Gastroesophageal sphincter (tissue), 4 donors: ENCODE results near the gene AGFG2. TPM values are rescaled to one million over a fixed set of nuclear protein-coding genes. Genes with fewer than 3 reads are reported as not detected.

Experiments used
- ATAC-seq: fragments of 150-250 bp; one replicate; pipeline ENCODE4 v1.9.1; 2016; ENCODE audit warnings: mild to moderate bottlenecking, moderate library complexity
- H3K27ac ChIP-seq, 4 donors: fragments of 200-600 bp; sonication (generic) in 3 of 4; 1 replicate in 3 of 4; 2 replicates in 1 of 4; pipeline ENCODE4 v1.5.1; 2016 to 2019
- H3K27me3 ChIP-seq: fragments of 200-600 bp; sonication (generic); one replicate; pipeline ENCODE4 v1.5.1; 2019
- H3K36me3 ChIP-seq, 2 donors: fragments of 200-600 bp; sonication (generic); one replicate each; pipeline ENCODE4 v1.5.1; 2019; ENCODE audit warnings: control low read depth in 1 of 2
- H3K4me1 ChIP-seq, 3 donors: fragments of 200-600 bp; sonication (generic); 1 replicate in 2 of 3; 2 replicates in 1 of 3; pipeline ENCODE4 v1.5.1; 2016 to 2019; ENCODE audit warnings: control low read depth in 2 of 3
- H3K4me3 ChIP-seq, 2 donors: fragments of 200-600 bp; sonication (generic); one replicate each; pipeline ENCODE4 v1.5.1; 2019; ENCODE audit warnings: mild to moderate bottlenecking in 1 of 2, moderate library complexity in 1 of 2
- H3K9me3 ChIP-seq, 3 donors: fragments of 200-600 bp; sonication (generic); one replicate each; pipeline ENCODE4 v1.5.1; 2017 to 2019; ENCODE audit warnings: control low read depth in 2 of 3
- EP300 ChIP-seq: sonication (generic); formaldehyde crosslinking; IDR thresholded peaks from one replicate; pipeline ENCODE4 v1.6.1; 2017; ENCODE audit warnings: antibody characterized with exemption, mild to moderate bottlenecking
- POLR2A ChIP-seq, 2 donors: fragments of 450-650 bp; IDR thresholded peaks; one replicate each; pipeline ENCODE4 v1.6.1; 2017; ENCODE audit warnings: antibody characterized with exemption in 2 of 2, mild to moderate bottlenecking in 2 of 2, moderate library complexity in 1 of 2
- POLR2AphosphoS5 ChIP-seq: sonication (generic); formaldehyde crosslinking; IDR thresholded peaks from one replicate; pipeline ENCODE4 v1.6.1; 2017; ENCODE audit warnings: antibody characterized with exemption
- WGBS, 2 donors: methylation state at CpG; one replicate each; pipeline ENCODE4 v1.1.5; 2018; ENCODE audit warnings: low coverage in 1 of 2; 5-methylcytosine and 5-hydroxymethylcytosine counted together
- total RNA-seq, 4 donors: library from RNA; depleted of rRNA; stranded (reverse); fragments of >200 nt; gene quantifications; one replicate each; pipeline ENCODE4 v1.1.0, GENCODE V29; 2016
- TF ChIP-seq, protein P1 (sequence below), 4 experiments: fragments of 200-600 bp in 2 of 4; fragments of 450-650 bp in 2 of 4; sonication (generic) in 1 of 4; IDR thresholded peaks; one replicate each; pipeline ENCODE4 v1.5.1; 2017 to 2019; ENCODE audit warnings: antibody characterized with exemption in 4 of 4, mild to moderate bottlenecking in 2 of 4, moderate library complexity in 2 of 4

Gene AGFG2
- total RNA-seq, 4 donors from 2014 or later: 26.0 to 60.1 (median 36.6) TPM

DNA sequence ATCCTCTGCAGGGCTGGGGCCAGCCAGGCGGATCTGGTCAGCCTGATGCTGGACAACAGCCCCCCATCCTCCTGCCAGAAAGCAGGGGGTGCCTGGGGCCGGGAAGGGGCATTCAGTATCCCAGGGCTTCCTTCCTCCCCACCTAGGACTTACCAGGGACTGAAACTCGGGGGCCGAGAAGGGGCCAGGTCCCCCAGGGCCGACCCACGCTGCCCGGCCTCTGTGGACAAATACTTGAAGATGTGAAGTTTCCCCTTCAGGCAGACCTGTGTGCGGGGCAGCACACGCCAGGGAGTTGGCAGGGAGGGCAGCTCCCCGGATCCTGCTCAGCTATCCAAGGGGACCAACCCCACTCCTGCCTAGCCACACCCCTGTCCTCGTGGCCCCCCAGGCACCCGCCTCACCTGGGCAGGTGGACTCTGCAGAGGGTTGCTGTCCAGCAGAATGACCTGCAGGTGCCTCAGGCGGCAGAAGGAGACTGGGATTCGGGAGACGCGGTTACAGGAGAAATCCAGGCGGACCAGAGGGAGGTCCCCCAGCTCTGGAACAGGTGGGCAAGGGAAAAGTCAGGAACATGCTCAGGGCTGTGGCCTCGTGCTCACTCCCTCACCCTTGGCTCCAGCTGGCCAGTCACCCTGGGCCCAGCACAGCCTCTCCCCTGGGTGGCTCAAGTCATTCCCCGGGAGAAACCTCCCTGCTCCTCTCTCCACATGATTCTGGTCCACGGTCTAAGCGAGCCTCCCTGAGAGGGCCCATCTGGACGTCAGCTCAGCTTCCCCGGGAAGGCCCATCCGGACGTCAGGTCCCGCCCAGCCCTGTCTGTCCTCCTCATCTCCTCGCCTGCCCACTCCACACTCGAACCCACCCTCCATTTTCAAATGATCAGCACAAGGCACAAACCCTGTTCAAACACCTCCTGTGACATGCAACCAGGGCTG is 39.5 kb downstream of the AGFG2 start:
- Histone ChIP-seq H3K27ac (no peak overlapping the region), H3K4me3 (no peak overlapping the region), H3K36me3 (peaks cover 0 to 100% of the 10 kb centered on the region in 2 donors), H3K27me3 (peaks cover 31% of the 10 kb centered on the region), H3K9me3 (no peaks in the 10 kb centered on the region), H3K4me1 (peaks cover 0 to 18% (median 12%) of the 10 kb centered on the region in 3 donors)
- no peak for ATAC-seq
- TF ChIP-seq POLR2A (IDR thresholded peaks at IDR 0.05): no peak
- no peak for TF ChIP-seq EP300
- TF ChIP-seq, protein P1, sequence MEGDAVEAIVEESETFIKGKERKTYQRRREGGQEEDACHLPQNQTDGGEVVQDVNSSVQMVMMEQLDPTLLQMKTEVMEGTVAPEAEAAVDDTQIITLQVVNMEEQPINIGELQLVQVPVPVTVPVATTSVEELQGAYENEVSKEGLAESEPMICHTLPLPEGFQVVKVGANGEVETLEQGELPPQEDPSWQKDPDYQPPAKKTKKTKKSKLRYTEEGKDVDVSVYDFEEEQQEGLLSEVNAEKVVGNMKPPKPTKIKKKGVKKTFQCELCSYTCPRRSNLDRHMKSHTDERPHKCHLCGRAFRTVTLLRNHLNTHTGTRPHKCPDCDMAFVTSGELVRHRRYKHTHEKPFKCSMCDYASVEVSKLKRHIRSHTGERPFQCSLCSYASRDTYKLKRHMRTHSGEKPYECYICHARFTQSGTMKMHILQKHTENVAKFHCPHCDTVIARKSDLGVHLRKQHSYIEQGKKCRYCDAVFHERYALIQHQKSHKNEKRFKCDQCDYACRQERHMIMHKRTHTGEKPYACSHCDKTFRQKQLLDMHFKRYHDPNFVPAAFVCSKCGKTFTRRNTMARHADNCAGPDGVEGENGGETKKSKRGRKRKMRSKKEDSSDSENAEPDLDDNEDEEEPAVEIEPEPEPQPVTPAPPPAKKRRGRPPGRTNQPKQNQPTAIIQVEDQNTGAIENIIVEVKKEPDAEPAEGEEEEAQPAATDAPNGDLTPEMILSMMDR (IDR thresholded peaks at IDR 0.05): no peak
- TF ChIP-seq POLR2AphosphoS5: no peak
- WGBS, 2 donors: 78% methylated on average over 7 of the region's 28 CpGs; no CpG with 5 or more reads in 1 of the 2 donors

DNA sequence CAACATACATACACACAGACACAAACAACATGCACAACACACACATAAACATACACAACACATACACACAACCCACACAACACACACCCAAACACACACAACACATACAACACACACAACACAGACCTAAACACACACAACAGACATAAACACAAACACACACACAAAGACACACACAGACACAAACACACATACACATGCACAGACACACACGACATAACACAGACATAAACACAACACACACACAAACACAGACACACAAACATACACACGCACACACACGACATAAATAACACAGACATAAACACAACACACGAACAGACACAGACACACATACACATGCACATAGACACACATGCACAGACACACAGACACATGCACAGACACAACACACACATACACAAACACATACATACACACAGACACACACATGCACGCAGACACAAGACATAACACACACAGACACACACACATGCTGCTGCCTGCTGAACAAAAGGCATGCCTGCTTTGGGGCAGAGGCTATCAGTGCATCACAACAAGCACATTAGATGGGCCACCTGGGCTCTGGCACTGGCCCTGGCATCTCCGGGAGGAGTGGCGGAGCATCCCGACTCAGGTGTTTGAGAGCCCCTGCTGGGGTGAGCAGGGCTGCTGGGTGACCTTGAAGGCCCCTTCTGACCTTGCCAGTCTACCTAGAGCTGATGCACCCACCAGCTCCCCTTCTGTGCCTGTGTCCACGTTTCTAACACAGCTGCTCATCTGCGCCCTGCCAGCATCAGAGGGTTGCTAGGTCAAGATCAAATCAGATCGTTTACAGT is 41.7 kb downstream of the AGFG2 start:
- WGBS, 2 donors: 62 to 74% methylated on average over 4 to 8 of the region's 11 CpGs

DNA sequence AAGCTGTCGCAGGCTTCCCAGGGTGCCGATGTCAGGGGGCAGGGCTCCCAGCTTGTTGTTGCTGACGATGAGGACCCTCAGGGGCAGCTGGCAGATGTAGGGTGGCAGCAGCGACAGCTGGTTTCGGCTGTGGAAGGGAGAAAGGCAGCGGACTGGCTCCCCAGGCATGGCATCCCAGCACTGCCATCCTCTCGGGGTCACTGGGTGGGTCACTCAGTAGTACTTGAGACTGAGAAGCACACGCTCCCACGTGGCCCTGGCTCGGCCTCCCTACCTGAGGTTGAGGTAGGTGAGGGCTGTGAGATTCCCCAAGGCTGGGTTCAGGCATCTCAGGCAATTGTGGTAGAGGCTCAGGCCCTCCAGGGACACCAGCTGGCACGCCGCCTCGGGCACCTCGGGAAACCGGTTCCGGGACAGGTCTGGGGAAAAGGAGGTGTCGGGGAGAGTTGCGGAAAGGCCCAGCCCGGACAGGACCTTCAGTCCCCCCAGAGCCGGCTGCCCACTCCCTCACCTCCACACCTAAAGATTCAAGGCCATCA is 43.1 kb downstream of the AGFG2 start:
- Histone ChIP-seq H3K36me3 (peaks cover 0 to 65% of the 10 kb centered on the region in 2 donors), H3K4me3 (no peak overlapping the region), H3K9me3 (no peaks in the 10 kb centered on the region), H3K4me1 (peaks cover 0 to 44% (median 33%) of the 10 kb centered on the region in 3 donors), H3K27me3 (peaks cover 3% of the 10 kb centered on the region), H3K27ac (peak overlapping the region in 3 of 4 donors; percentile 35 to 95 (median 92))
- whole genome bisulfite sequencing, 2 donors: no CpG with 5 or more reads among the region's 20 CpGs
- TF ChIP-seq POLR2A (IDR thresholded peaks at IDR 0.05) (no peak), EP300 (no peak), POLR2AphosphoS5 (no peak)
- TF ChIP-seq, protein P1 (IDR thresholded peaks at IDR 0.05): no peak
- ATAC-seq: no peak

More for the DNA sequence above, 41.7 kb downstream of the AGFG2 start:
- no peak for ATAC-seq
- H3K4me3 ChIP-seq: no peak overlapping the region
- peaks cover 0 to 80% of the 10 kb centered on the region in 2 donors for H3K36me3 ChIP-seq
- H3K27me3 ChIP-seq: peaks cover 13% of the 10 kb centered on the region
- TF ChIP-seq EP300: no peak
- TF ChIP-seq POLR2AphosphoS5: no peak
- TF ChIP-seq POLR2A (IDR thresholded peaks at IDR 0.05): no peak
- TF ChIP-seq, protein P1 (IDR thresholded peaks at IDR 0.05): no peak
- no peak overlapping the region for H3K27ac ChIP-seq
- no peaks in the 10 kb centered on the region for H3K9me3 ChIP-seq
- peaks cover 0 to 39% (median 31%) of the 10 kb centered on the region in 3 donors for H3K4me1 ChIP-seq

DNA sequence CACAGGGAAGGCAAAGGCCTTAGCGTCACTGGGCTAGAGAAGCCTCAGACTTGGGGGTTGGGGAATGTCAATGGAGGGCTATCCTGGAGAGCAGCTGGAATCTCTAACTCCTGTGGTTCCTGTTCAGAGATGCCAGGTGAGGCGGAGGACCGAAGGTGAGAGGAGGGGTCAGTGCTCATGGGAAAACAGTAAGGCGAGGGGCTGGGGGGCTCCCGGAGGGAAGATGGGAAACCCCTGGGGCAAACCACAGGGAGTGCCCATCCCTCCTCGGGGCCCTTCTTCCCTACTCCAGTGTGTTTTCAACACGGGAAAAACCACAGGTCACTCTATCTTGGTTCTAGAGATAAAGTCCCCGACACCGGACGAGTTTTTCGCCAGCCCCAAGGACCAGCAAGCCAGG is 43.6 kb downstream of the AGFG2 start:
- peaks cover 0 to 49% (median 35%) of the 10 kb centered on the region in 3 donors for H3K4me1 ChIP-seq

More for the DNA sequence above, 43.6 kb downstream of the AGFG2 start:
- H3K36me3 ChIP-seq: peaks cover 0 to 60% of the 10 kb centered on the region in 2 donors
- peaks cover 3% of the 10 kb centered on the region for H3K27me3 ChIP-seq
- no peak for ATAC-seq
- 60 to 68% methylated on average over 5 to 6 of the region's 11 CpGs for WGBS, 2 donors
- H3K4me3 ChIP-seq: peak overlapping the region in 1 of 2 donors; percentile 80
- H3K27ac ChIP-seq: peak overlapping the region in 3 of 4 donors; percentile 35 to 95 (median 92)
- TF ChIP-seq POLR2AphosphoS5 (no peak), POLR2A (IDR thresholded peaks at IDR 0.05) (no peak), EP300 (no peak)
- TF ChIP-seq, protein P1 (IDR thresholded peaks at IDR 0.05): no peak
- H3K9me3 ChIP-seq: no peaks in the 10 kb centered on the region
